GM20431 (cell line): ENCODE results near the gene PIP5KL1.
"Not testable (repeated sequence)": the region's sequence is repeated elsewhere in the genome, so short reads cannot be mapped to it uniquely, and the experiment has no call there.

ENCODE experiments used
- in situ Hi-C: fragments of 300-500 bp; cut with MseI, MboI; formaldehyde crosslinking; loops from one replicate; pipeline ENCODE4 v1.15.0; 2020; ENCODE audit warnings: low sequenced_read_pairs; ENCODE audit not compliant: unreplicated experiment

PIP5KL1 gene

GRCh38 chr9:127903557-127904475, 26.8 kb downstream of the PIP5KL1 start:
- in situ Hi-C loops, result no loop called here

DNA sequence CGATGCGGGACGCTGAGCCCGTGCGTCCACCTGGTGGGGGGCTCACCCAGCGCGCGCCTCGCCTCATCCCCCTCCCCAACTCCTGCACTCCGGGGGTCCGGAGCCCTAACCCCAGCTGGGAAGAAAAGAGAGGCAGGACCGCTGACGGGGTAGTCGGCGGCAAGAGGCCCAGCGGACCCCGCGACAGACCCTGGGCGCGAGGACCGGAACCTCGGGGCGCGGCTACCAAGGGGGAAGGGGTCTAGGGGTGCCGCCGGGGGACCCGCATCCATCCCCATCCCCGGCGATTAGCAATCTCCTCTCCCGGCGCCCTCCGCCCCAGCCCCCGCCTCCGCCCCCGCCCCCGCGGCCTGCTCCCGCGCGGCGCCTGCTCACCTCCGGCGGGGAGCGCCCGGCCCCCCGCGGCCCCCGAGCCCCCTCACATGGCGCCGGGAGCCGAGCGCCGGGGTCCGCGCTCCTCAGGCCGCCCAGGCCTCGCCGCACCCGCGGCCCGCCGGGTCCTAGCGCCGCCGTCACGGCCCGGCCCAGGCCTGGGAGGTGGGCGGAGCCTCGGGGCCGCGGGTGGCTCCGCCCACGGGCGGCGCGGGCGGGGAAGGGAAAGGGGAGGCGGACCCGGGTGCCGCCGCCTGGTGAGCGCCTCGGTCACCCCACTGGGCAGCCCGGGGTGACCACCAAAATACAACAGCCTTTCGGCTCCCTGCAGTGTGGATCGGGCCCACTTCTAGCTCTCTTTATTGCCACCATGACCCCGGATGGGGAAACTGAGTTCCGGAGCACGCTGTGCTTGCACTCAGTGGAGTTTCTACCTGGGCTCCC, 31.2 kb downstream of the PIP5KL1 start, which contains the start of gene ST6GALNAC6:
TSS of gene ST6GALNAC6 (minus strand) at position 476 of the 816 bp plus-strand sequence. CDS start 1,622 bp downstream, outside the sequence.
- in situ Hi-C loops, result no loop called here

GRCh38 chr9:127898433-127899127, 32.0 kb downstream of the PIP5KL1 start:
- in situ Hi-C loops, result no loop called here

DNA sequence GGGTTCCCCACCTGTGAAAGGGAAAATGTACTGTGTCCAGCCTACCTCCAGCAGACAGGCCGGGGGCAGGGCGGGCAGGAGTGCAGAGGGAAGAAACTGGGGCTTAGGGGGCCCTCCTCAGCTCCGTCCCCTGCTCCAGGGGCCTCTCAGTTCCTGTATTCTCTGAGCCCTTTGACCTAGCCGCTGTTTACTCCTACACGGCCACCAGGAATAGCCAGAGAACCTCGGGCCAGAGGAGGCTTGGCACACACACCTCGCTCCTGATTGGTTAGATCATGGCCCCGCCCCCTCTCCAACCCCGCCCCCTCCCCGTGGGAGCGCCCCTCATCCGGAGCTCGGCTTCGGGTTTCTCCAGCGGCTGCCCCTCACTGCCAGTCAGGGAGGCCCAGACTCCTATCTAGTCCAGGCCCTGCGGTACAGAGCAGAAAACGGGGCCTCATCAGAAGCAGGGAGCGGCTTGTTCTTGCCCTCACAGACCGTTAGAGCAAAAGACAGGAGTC, 33.3 kb downstream of the PIP5KL1 start:
- in situ Hi-C loops, result no loop called here

DNA sequence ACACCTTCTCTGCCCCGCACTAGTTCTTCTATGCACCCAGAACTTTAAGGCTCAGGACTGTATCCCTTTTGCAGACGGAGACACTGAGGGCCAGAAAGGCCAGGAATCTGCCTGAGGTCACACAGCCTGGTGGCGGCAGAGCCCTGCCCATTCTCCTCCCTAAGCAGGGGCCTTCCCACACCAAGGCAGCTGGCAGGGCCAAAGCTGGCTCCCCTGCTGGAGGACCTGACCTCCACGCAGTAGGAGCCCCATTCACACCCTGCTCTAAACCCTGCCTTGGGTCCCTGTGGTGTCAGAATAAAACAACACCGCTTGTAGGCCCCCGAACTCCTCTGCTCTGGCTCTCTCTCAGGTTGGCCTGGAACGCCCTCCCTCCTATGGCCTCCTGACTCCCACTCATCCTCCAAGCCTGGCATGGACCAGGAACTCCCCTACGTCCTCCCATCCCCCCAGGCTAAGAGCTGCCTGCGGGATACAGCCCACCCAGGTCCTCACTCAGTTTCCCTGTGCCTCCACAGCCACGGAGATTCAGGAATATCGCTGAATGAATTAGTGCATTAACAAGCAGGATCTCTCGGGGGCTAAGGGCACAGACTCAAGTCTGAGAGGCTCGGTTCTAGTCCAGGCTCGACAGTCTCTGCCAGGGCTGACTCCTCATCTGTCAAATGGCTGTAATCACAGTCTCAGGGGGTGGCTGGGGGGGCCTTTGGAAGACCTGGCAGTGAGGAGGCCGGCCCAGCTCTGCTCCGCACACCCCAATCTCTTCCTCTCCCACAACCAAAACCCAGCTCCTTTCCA, 34.0 kb downstream of the PIP5KL1 start:
- in situ Hi-C loops, result no loop called here

GRCh38 chr9:127895811-127896210, 34.8 kb downstream of the PIP5KL1 start:
- in situ Hi-C loops, result no loop called here

DNA sequence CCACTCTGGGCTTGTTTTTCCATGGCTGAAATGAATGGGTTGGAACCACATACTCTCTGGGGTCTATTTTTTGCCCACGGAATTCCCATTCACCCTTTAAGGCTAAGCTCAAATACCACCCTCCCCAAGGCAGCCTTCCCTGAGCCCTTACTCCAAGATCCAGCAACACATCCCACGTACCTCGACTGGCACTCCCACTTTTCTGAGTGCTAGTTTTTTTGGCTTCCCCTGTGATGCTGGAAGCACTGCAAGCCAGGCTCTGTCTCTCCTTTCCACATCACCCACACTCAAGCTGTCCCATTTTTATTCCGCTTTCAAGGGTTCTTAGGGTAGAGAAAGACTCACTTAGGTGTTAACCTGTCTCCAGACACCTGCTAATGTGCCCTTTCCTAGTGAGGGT, 37.2 kb downstream of the PIP5KL1 start:
- in situ Hi-C loops, result no loop called here

DNA sequence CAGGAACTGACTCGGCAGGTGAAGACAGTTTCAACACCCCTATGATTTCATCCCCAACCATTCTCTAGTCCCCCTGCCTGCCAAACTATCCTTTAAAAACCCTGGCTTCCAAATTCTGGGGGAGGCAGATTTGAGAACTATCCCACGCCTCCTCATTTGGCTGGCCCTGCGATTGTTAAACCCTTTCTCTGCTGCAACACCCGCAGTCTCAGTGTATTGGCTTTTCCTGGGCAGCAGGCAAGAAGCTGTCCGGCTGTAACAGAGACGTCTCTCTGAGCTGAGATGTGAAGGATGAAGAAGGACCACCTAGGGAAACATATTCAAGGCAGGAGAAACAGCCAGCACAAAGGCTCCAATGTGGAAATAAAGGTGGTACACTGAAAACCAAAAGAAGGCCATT, 37.7 kb downstream of the PIP5KL1 start:
- in situ Hi-C loops, result no loop called here

GRCh38 chr9:127890053-127890452, 40.5 kb downstream of the PIP5KL1 start:
- in situ Hi-C loops, result no loop called here

- in situ Hi-C loops, result no loop called here
Measured at GRCh38 chr9:127887792-127888191, 42.8 kb downstream of the PIP5KL1 start.

- in situ Hi-C loops, result no loop called here
Measured at GRCh38 chr9:127886401-127886972, 44.1 kb downstream of the PIP5KL1 start.

DNA sequence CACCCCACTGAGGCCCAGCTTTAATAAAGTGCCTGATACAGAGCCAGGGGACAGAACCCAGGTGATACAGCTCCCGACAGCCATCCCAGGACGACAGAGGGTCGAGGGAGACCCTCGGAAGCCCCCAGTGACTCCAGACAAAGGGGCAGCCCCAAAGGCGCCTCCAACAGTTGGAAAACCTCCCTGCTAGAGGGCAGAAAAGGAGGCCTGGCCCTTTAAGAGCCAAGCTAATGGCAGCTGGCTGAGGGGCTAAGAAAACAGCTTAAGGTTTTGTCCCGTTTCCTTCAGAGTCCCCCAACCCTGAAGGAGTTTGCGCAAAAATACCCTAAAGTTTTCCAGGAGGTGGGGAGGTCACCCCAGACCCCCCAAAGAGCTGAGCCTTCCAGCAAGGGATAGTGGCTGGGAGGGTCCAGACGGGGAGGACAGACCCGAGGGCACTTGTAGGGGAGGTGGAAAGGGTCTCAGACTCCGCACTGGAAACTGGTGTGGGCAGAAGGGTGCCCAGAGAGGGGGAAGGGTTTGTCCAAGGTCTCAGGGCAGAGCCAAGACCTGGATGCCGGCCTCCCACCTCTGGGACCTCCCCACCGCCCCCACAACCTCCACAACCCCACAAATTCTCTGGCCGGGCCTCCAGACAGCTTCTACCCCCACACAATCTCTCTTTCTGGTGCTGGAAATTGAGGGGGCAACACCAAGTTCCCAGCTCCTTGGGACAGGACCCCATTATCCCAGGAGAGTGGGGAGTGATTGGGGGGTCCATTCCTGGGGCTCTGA, 44.9 kb downstream of the PIP5KL1 start:
- in situ Hi-C loops, result no loop called here

GRCh38 chr9:127884976-127885490, 45.5 kb downstream of the PIP5KL1 start:
- in situ Hi-C loops, result no loop called here

- in situ Hi-C loops, result no loop called here
Measured at GRCh38 chr9:127884427-127884911, 46.1 kb downstream of the PIP5KL1 start.

DNA sequence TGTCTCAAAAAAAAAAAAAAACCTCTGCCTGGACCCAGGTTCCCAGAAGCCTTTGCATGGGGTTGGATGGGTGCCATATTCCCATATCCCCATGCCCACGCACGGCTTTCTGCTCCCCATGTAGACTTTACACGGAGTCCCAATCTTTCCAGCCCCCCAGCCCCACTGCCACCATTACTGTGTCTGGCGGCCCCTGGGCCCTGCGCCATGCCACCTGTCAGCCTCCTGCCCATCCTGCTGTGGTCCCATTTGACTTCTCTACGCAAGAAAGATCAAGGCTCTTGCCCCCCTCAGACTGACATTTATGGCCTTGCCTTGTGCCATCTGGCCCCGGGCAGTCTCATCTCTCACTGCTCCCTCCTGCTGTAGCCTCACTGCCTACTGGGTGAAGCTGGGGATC, 46.6 kb downstream of the PIP5KL1 start:
- in situ Hi-C loops, result no loop called here

GRCh38 chr9:127881715-127882114, 48.9 kb downstream of the PIP5KL1 start:
- in situ Hi-C loops, result not testable (repeated sequence)

DNA sequence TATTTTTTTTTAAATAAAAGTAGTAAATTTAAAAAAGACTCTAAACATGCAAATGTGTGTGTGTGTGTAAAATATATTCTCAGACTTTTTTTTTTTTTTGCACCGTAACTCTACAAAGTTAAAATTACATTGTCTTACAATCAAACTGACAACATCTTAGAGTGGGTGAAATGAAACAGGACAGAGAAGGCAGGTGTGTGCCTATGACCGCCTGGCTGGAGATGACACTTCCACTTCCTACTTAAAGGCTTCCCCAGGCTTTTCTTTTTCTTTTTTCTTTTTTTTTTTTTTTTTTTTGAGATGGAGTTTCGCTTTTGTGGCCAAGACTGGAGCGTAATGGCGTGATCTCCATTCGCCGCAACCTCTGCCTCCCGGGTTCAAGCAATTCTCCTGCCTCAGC, 50.4 kb downstream of the PIP5KL1 start:
- in situ Hi-C loops, result no loop called here
